ENCODE measurements around the gene COL4A2. TPM values are rescaled to one million over a fixed set of nuclear protein-coding genes. Genes with fewer than 3 reads are reported as not detected.

COL4A2 gene
- polyA plus RNA-seq, 1 donor (not counting 4 experiments of a cell fraction or from before 2014, with no cell fraction given) = 30.7 TPM

DNA sequence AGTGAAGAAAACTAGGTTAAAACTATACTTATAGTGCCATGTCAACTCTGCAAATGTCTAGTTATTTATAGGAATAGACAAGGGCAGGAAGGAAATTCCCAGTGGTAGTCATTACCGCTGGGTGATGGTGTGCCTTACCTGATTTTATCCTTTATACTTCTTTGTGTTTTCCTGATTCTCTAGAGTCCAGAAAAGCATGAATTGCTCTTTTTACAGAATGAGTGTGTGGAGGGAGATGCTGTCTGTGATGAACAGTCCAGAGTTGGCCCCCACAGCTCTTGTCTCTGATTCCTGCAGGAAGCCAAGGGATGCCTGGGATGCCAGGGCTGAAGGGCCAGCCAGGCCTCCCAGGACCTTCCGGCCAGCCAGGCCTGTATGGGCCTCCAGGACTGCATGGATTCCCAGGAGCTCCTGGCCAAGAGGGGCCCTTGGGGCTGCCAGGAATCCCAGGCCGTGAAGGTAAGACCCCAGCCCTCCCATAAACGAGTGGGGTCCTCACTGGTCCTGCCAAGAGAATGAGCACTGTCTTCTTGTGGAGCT is 170.7 kb downstream of the COL4A2 start:
- dilution Hi-C loops (cut with MboI; ENCODE audit: extremely low pct_ligation_motif_present, low sequenced_read_pairs) = no loop called here
- FAIRE-seq (no peak), DNase-seq (ENCODE audit: low read depth, low spot score) (no peak)
- no peaks in the 10 kb centered on the region for H3K9me1 ChIP-seq (ENCODE audit: control insufficient read depth, extremely low read depth, insufficient read depth, low read length)
- H3K4me2 ChIP-seq (ENCODE audit: control insufficient read depth, extremely low read depth, insufficient read depth, low read depth, low read length) = no peak overlapping the region
- no peaks in the 10 kb centered on the region for H3K4me1 ChIP-seq (ENCODE audit: control insufficient read depth, extremely low read depth, insufficient read depth, low read length)
- no peaks in the 10 kb centered on the region for H4K20me1 ChIP-seq (ENCODE audit: control insufficient read depth, extremely low read depth, insufficient read depth, low read length)
- TF ChIP-seq EZH2 (IDR thresholded peaks at IDR 0.05; ENCODE audit: low read length) = no peak
- no peak for TF ChIP-seq CTCF (optimal IDR thresholded peaks at IDR 0.05 in 1 of 3, IDR thresholded peaks at IDR 0.05 in 1 of 3, conservative IDR thresholded peaks at IDR 0.05 in 1 of 3; ENCODE audit: extremely low read depth in 1 of 3, insufficient read depth in 2 of 3, low read length in 3 of 3)
- no peaks in the 10 kb centered on the region for H3K9me3 ChIP-seq (ENCODE audit: control insufficient read depth, low read depth, low read length)
- H3K36me3 ChIP-seq (ENCODE audit: control insufficient read depth in 2 of 2, extremely low read depth in 1 of 2, insufficient read depth in 2 of 2, low read length in 2 of 2) = peaks cover 18 to 29% of the 10 kb centered on the region in 2 experiments
- no peaks in the 10 kb centered on the region for H3K27me3 ChIP-seq (ENCODE audit: control insufficient read depth, extremely low read depth, insufficient read depth, low read length)
- no peak overlapping the region for H3K27ac ChIP-seq (ENCODE audit: control insufficient read depth, insufficient read depth, low read length)
- no peak overlapping the region for H3K9ac ChIP-seq (ENCODE audit: control insufficient read depth, extremely low read depth, insufficient read depth, low read length)
- no peaks in the 10 kb centered on the region for H3K79me2 ChIP-seq (ENCODE audit: control insufficient read depth, insufficient read depth, low read length)
- no peak overlapping the region for H3K4me3 ChIP-seq (ENCODE audit: control insufficient read depth in 2 of 3, extremely low read depth in 1 of 3, insufficient read depth in 2 of 3, low read depth in 1 of 3, low read length in 3 of 3)
- no peak overlapping the region for H2AFZ ChIP-seq (ENCODE audit: control insufficient read depth, low read length)

DNA sequence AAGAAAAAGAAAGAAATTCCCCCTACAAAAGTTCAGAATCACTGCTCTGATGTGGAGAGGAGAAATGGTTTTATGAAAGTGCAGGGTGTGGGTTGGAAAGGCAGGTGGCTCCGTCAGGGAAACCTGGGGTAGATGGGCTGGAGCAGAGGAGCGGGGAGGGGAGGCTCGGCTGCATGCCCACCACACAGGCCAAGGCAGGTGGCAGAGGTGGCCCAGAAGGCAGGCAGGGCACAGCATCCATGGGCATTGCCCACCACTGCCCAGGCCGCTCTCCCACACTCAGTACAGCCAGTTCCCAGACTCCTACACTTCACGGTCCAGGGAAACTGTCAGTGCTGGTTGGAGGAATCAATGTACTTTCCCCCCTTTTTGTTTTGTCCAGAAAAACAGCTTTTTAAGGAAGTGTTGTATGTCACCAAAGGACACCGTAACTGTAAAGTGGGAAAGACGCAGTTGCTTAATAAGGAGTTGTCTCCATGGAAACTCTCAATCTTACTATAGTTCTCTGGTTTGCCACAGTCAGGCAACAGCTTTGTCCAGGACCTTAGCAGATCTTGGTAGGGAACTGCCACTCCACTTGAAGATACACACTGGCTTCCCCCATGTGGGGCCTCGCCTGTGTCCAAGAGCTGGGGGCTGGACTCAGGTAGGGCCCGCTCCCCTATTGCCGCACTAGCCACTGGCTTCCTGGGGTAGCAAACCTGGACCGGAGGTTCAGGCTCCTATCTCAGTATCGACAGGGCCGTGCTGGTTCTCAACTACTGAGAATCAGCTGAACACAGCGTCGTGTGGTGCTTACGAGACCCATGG is 171.5 kb downstream of the COL4A2 start:
- Histone ChIP-seq H3K9ac (ENCODE audit: control insufficient read depth, extremely low read depth, insufficient read depth, low read length) (no peak overlapping the region), H3K27ac (ENCODE audit: control insufficient read depth, insufficient read depth, low read length) (no peak overlapping the region), H3K4me3 (ENCODE audit: control insufficient read depth in 2 of 3, extremely low read depth in 1 of 3, insufficient read depth in 2 of 3, low read depth in 1 of 3, low read length in 3 of 3) (no peak overlapping the region), H3K4me1 (ENCODE audit: control insufficient read depth, extremely low read depth, insufficient read depth, low read length) (no peaks in the 10 kb centered on the region), H3K9me3 (ENCODE audit: control insufficient read depth, low read depth, low read length) (no peaks in the 10 kb centered on the region), H3K79me2 (ENCODE audit: control insufficient read depth, insufficient read depth, low read length) (no peaks in the 10 kb centered on the region), H2AFZ (ENCODE audit: control insufficient read depth, low read length) (no peak overlapping the region), H3K9me1 (ENCODE audit: control insufficient read depth, extremely low read depth, insufficient read depth, low read length) (no peaks in the 10 kb centered on the region), H3K4me2 (ENCODE audit: control insufficient read depth, extremely low read depth, insufficient read depth, low read depth, low read length) (no peak overlapping the region), H3K27me3 (ENCODE audit: control insufficient read depth, extremely low read depth, insufficient read depth, low read length) (no peaks in the 10 kb centered on the region), H4K20me1 (ENCODE audit: control insufficient read depth, extremely low read depth, insufficient read depth, low read length) (no peaks in the 10 kb centered on the region), H3K36me3 (ENCODE audit: control insufficient read depth in 2 of 2, extremely low read depth in 1 of 2, insufficient read depth in 2 of 2, low read length in 2 of 2) (peaks cover 16 to 29% of the 10 kb centered on the region in 2 experiments)
- DNase-seq (ENCODE audit: low read depth, low spot score) (no peak), FAIRE-seq (no peak)
- TF ChIP-seq CTCF (optimal IDR thresholded peaks at IDR 0.05 in 1 of 3, IDR thresholded peaks at IDR 0.05 in 1 of 3, conservative IDR thresholded peaks at IDR 0.05 in 1 of 3; ENCODE audit: extremely low read depth in 1 of 3, insufficient read depth in 2 of 3, low read length in 3 of 3) (no peak), EZH2 (IDR thresholded peaks at IDR 0.05; ENCODE audit: low read length) (no peak)
- dilution Hi-C loops (cut with MboI; ENCODE audit: extremely low pct_ligation_motif_present, low sequenced_read_pairs) = no loop called here

All from keratinocyte (primary cell).